Endothelial cell of umbilical vein (primary cell): ENCODE measurements around the gene TUSC7. TPM values are rescaled to one million over a fixed set of nuclear protein-coding genes. Genes with fewer than 3 reads are reported as not detected.

ENCODE experiments used
- BruUV-seq: library from RNA; stranded (reverse); fragments of 400-500 nt; replicated peaks from 2 replicates; lab custom pipeline; 2021; lab: Mats Ljungman, UMichigan
- CTCF ChIA-PET: fragments of 300-600, 350-600 bp; sonication (Branson Sonifier 250); formaldehyde crosslinking; loops from one replicate; lab custom pipeline; 2021; ENCODE audit warnings: antibody characterized with exemption, inconsistent platforms; lab: Charles Lee
- POLR2A ChIA-PET: fragments of 300-600, 350-600 bp; sonication (Branson Sonifier 250); formaldehyde crosslinking; loops from one replicate; lab custom pipeline; 2021; ENCODE audit warnings: antibody characterized with exemption, inconsistent platforms; lab: Charles Lee
- DNase-seq: peaks from one replicate; pipeline ENCODE4 v3.0.0-alpha.2; 2011; ENCODE audit warnings: low read depth, low spot score
- FAIRE-seq: peaks from 2 replicates; lab custom pipeline; 2011; peaks lifted over from hg19 to GRCh38; lab: Jason Lieb, UNC
- H2AFZ ChIP-seq: 2 replicates; pipeline ENCODE4 v1.6.0; 2012; ENCODE audit warnings: low read depth, low read length, control low read depth, inconsistent platforms
- H3K27ac ChIP-seq: 2 replicates; pipeline ENCODE4 v1.5.1; 2011; ENCODE audit warnings: low read depth, mild to moderate bottlenecking, control low read depth, low read length, moderate library complexity; ENCODE audit not compliant: insufficient read depth
- H3K27me3 ChIP-seq, 2 experiments: 2 replicates each; pipeline versions ENCODE4 v1.6.0 to v1.6.1; 2011; ENCODE audit warnings: low read length in 2 of 2, mixed read lengths in 1 of 2; ENCODE audit not compliant: control insufficient read depth in 2 of 2, insufficient read depth in 2 of 2
- H3K36me3 ChIP-seq, 2 experiments: 2 replicates in 1 of 2; 3 replicates in 1 of 2; pipeline ENCODE4 v1.5.1; 2011; ENCODE audit warnings: low read length in 2 of 2, mild to moderate bottlenecking in 1 of 2, moderate library complexity in 1 of 2; ENCODE audit not compliant: control insufficient read depth in 2 of 2, insufficient read depth in 2 of 2; ENCODE audit errors: extremely low read depth in 1 of 2
- H3K4me1 ChIP-seq: 3 replicates; pipeline ENCODE4 v1.5.1; 2011; ENCODE audit warnings: mild to moderate bottlenecking, low read length; ENCODE audit not compliant: control insufficient read depth, insufficient read depth; ENCODE audit errors: extremely low read depth
- H3K4me2 ChIP-seq: 2 replicates; pipeline ENCODE4 v1.6.1; 2011; ENCODE audit warnings: low read length, control low read depth, mixed read lengths; ENCODE audit not compliant: insufficient read depth
- H3K4me3 ChIP-seq, 3 experiments: fragments of 200-600 bp in 1 of 3; sonication (generic), shearing (Covaris generic) in 1 of 3; replicated peaks in 1 of 3; 2 replicates each; pipeline ENCODE4 v1.5.1; 2011 to 2016; ENCODE audit warnings: control low read depth in 3 of 3, low read length in 3 of 3, mild to moderate bottlenecking in 2 of 3, inconsistent platforms in 1 of 3, low read depth in 1 of 3, moderate library complexity in 1 of 3; ENCODE audit not compliant: insufficient read depth in 1 of 3
- H3K79me2 ChIP-seq: 2 replicates; pipeline ENCODE4 v1.6.0; 2012; ENCODE audit warnings: low read length, inconsistent platforms; ENCODE audit not compliant: control insufficient read depth, insufficient read depth
- H3K9ac ChIP-seq: replicated peaks from 2 replicates; pipeline ENCODE3; 2011; ENCODE audit warnings: low read length, control low read depth; ENCODE audit not compliant: insufficient read depth; ENCODE audit errors: extremely low read depth
- H3K9me1 ChIP-seq: replicated peaks from 3 replicates; pipeline ENCODE4 v1.6.0; 2011; ENCODE audit warnings: mild to moderate bottlenecking, low read length; ENCODE audit not compliant: control insufficient read depth, insufficient read depth; ENCODE audit errors: extremely low read depth
- H3K9me3 ChIP-seq: replicated peaks from 2 replicates; pipeline ENCODE4 v1.5.1; 2012; ENCODE audit warnings: low read length, inconsistent platforms; ENCODE audit not compliant: control insufficient read depth, insufficient read depth
- H4K20me1 ChIP-seq: replicated peaks from 2 replicates; pipeline ENCODE3; 2011; ENCODE audit warnings: mild to moderate bottlenecking, low read length; ENCODE audit not compliant: control insufficient read depth, insufficient read depth; ENCODE audit errors: extremely low read depth
- CTCF ChIP-seq, 2 donors: IDR thresholded peaks; 1 replicate in 1 of 2; 2 replicates in 1 of 2; pipeline ENCODE4 v1.5.1; 2011; ENCODE audit warnings: low read length in 2 of 2, mild to moderate bottlenecking in 2 of 2, moderate library complexity in 2 of 2, control low read depth in 1 of 2, inconsistent platforms in 1 of 2, low read depth in 1 of 2; ENCODE audit not compliant: insufficient read depth in 1 of 2; ENCODE audit errors: extremely low read depth in 1 of 2
- EZH2 ChIP-seq: IDR thresholded peaks from 2 replicates; pipeline ENCODE4 v1.6.1; 2012; ENCODE audit warnings: borderline replicate concordance, low read depth, mild to moderate bottlenecking, moderate library complexity, low read length, inconsistent platforms; ENCODE audit not compliant: severe bottlenecking
- FOS ChIP-seq: IDR thresholded peaks from 2 replicates; pipeline ENCODE4 v1.6.1; 2011; ENCODE audit warnings: mild to moderate bottlenecking, low read length, moderate library complexity, borderline replicate concordance; ENCODE audit not compliant: insufficient read depth
- GATA2 ChIP-seq: IDR thresholded peaks from 2 replicates; pipeline ENCODE4 v1.7.0; 2011; ENCODE audit warnings: low read depth, mild to moderate bottlenecking, moderate library complexity, mixed read lengths, low read length; ENCODE audit not compliant: insufficient read length, insufficient read depth
- JUN ChIP-seq: IDR thresholded peaks from 2 replicates; pipeline ENCODE4 v1.6.1; 2011; ENCODE audit warnings: borderline replicate concordance, low read depth; ENCODE audit not compliant: insufficient read length, insufficient read depth
- MAX ChIP-seq: IDR thresholded peaks from 2 replicates; pipeline ENCODE4 v1.6.1; 2011; ENCODE audit not compliant: insufficient read depth, insufficient read length
- MYC ChIP-seq: IDR thresholded peaks from one replicate; pipeline ENCODE4 v1.6.1; 2011; ENCODE audit warnings: mild to moderate bottlenecking, low read depth, low read length
- POLR2A ChIP-seq: IDR thresholded peaks from 2 replicates; pipeline ENCODE4 v1.6.1; 2012; ENCODE audit warnings: low read depth, mild to moderate bottlenecking, control low read depth, low read length
- POLR2AphosphoS5 ChIP-seq: IDR thresholded peaks from 2 replicates; pipeline ENCODE4 v1.6.1; 2012; ENCODE audit warnings: low read depth, mild to moderate bottlenecking, control low read depth, low read length, moderate library complexity; ENCODE audit not compliant: insufficient read depth
- dilution Hi-C: fragments of 300-500 bp; cut with MboI; formaldehyde crosslinking; loops from one replicate; pipeline ENCODE4 v1.15.0; 2019; ENCODE audit warnings: low sequenced_read_pairs; ENCODE audit not compliant: extremely low pct_ligation_motif_present
- intact Hi-C: fragments of 100-400 bp; cut with micrococcal nuclease; formaldehyde crosslinking; loops from one replicate; pipeline ENCODE4 v1.10.0; 2022
- polyA plus RNA-seq, 4 experiments: library from polyadenylated mRNA; depleted of rRNA in 3 of 4; stranded (reverse) in 3 of 4; unstranded in 1 of 4; fragments of >200 nt; gene quantifications; 2 replicates each; pipeline versions ENCODE4 v1.2.1 to v1.2.3, GENCODE V29; 2011 to 2012; ENCODE audit warnings: missing spikeins in 1 of 4
- total RNA-seq: library from RNA; stranded (reverse); gene quantifications from 2 replicates; pipeline ENCODE4 v1.2.3, GENCODE V29; 2021

The TUSC7 gene
- total and polyA plus RNA-seq, 2 donors (not counting 3 experiments of a cell fraction or from before 2014, with no cell fraction given): not detected

- no TSS peak for BruUV-seq
- Histone ChIP-seq H3K36me3 (no peaks in the 10 kb centered on the region), H3K9ac (no peak overlapping the region), H3K27me3 (no peaks in the 10 kb centered on the region), H3K9me1 (no peaks in the 10 kb centered on the region), H3K27ac (no peak overlapping the region), H4K20me1 (no peaks in the 10 kb centered on the region), H3K4me2 (no peak overlapping the region), H2AFZ (no peak overlapping the region), H3K4me1 (no peaks in the 10 kb centered on the region), H3K9me3 (no peaks in the 10 kb centered on the region), H3K4me3 (no peak overlapping the region), H3K79me2 (no peaks in the 10 kb centered on the region)
- TF ChIP-seq MYC (no peak), POLR2AphosphoS5 (no peak), MAX (no peak), EZH2 (no peak), POLR2A (no peak), JUN (no peak)
- POLR2A ChIA-PET: no interaction called here
- dilution Hi-C loops (no loop called here), intact Hi-C loops (loop anchor here (5.0 kb wide), 2 partner anchors 305 to 920 kb away; no protein-coding TSS in a partner anchor)
- CTCF ChIA-PET: interaction anchor here (1.4 to 1.5 kb wide), 2 partner anchors 615 to 616 kb away, joined by 3 read pairs; no protein-coding TSS in a partner anchor
- no peak for DNase-seq
- no peak for FAIRE-seq
Measured at GRCh38 chr3:116757315-116757714, 47.7 kb downstream of the TUSC7 start.

- dilution Hi-C loops: no loop called here
- no peaks in the 10 kb centered on the region for H4K20me1 ChIP-seq
- DNase-seq: no peak
- no peak overlapping the region for H2AFZ ChIP-seq
- H3K27ac ChIP-seq: no peak overlapping the region
- H3K4me2 ChIP-seq: no peak overlapping the region
- TF ChIP-seq EZH2 (no peak), GATA2 (no peak), MAX (no peak), POLR2A (no peak), MYC (no peak), JUN (no peak), FOS (no peak), CTCF (IDR thresholded peaks at IDR 0.05; ENCODE audit: extremely low read depth in 1 of 2, insufficient read depth in 1 of 2, low read depth in 1 of 2, low read length in 2 of 2) (no peak)
- no peak for FAIRE-seq
- H3K9me1 ChIP-seq: no peaks in the 10 kb centered on the region
- H3K79me2 ChIP-seq: no peaks in the 10 kb centered on the region
- no peaks in the 10 kb centered on the region for H3K9me3 ChIP-seq
- H3K4me1 ChIP-seq: no peaks in the 10 kb centered on the region
- H3K27me3 ChIP-seq: no peaks in the 10 kb centered on the region
- no TSS peak for BruUV-seq
- intact Hi-C loops: loop anchor here (5.0 kb wide), 2 partner anchors 307 to 922 kb away; no protein-coding TSS in a partner anchor
- CTCF ChIA-PET: interaction anchor here (0.7 to 2.9 kb wide), 2 partner anchors 8 to 11 kb away, joined by 3 to 20 read pairs; no protein-coding TSS in a partner anchor
- H3K9ac ChIP-seq: no peak overlapping the region
- no peaks in the 10 kb centered on the region for H3K36me3 ChIP-seq
- POLR2A ChIA-PET: no interaction called here
- no peak overlapping the region for H3K4me3 ChIP-seq
Measured at GRCh38 chr3:116759316-116759715, 49.7 kb downstream of the TUSC7 start.
